Brain microvascular endothelial cell (primary cell): Measurements from ENCODE around the gene SNTB2.
A peak's percentile ranks its signal among the peaks of the same experiment; 100 is the strongest.
"Not testable (repeated sequence)": the region's sequence is repeated elsewhere in the genome, so short reads cannot be mapped to it uniquely, and the experiment has no call there.

ENCODE experiments used
- DNase-seq: peaks from one replicate; pipeline ENCODE4 v3.0.0-alpha.2; 2020
- H3K27ac ChIP-seq: fragments of 250-450 bp; sonication (Bioruptor Pico); 2 replicates; pipeline ENCODE4 v1.5.1; 2020; ENCODE audit warnings: mild to moderate bottlenecking, moderate library complexity
- H3K27me3 ChIP-seq: fragments of 250-450 bp; sonication (Bioruptor Pico); replicated peaks from 2 replicates; pipeline ENCODE4 v1.5.1; 2020; ENCODE audit warnings: mild to moderate bottlenecking
- H3K36me3 ChIP-seq: fragments of 250-450 bp; sonication (Bioruptor Pico); replicated peaks from 2 replicates; pipeline ENCODE4 v1.5.1; 2020; ENCODE audit warnings: mild to moderate bottlenecking
- H3K4me3 ChIP-seq: 2 replicates; pipeline ENCODE4 v1.5.1; 2011; ENCODE audit warnings: low read depth, mild to moderate bottlenecking, control low read depth, low read length, moderate library complexity
- in situ Hi-C: cut with HindIII; loops from 2 replicates; pipeline ENCODE4 v1.10.0; 2017; ENCODE audit warnings: low sequenced_read_pairs, low pct_ligation_motif_present
- TF ChIP-seq, protein P1 (sequence below): IDR thresholded peaks from 2 replicates; pipeline ENCODE4 v1.5.1; 2011; ENCODE audit warnings: low read depth, mild to moderate bottlenecking, moderate library complexity, low read length, control low read depth, inconsistent platforms; ENCODE audit errors: missing control alignments

SNTB2 gene

DNA sequence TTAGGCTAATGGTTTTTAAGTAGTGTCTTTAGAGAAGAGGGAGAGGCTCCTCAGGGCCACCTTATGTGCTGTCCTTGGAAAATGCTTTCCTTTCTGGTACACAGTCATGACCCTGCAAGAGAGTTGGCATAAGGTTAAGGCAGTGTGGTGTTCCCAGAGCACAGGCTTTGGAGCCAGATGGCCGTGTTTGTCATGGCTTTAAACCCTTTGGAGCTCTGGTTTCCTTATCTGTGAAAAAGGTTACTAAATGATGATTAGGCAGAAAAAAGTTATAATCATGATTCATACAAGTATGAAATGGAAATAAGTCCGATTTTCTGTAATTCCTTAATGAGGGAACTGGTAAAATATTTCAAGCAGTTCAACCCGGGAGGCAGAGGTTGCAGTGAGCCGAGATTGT lies 41.3 kb upstream of the SNTB2 start:
- Histone ChIP-seq H3K27ac (no peak overlapping the region), H3K36me3 (peaks cover 63% of the 10 kb centered on the region), H3K4me3 (no peak overlapping the region), H3K27me3 (no peaks in the 10 kb centered on the region)
- no peak for DNase-seq
- in situ Hi-C loops = no loop called here
- TF ChIP-seq, protein P1, sequence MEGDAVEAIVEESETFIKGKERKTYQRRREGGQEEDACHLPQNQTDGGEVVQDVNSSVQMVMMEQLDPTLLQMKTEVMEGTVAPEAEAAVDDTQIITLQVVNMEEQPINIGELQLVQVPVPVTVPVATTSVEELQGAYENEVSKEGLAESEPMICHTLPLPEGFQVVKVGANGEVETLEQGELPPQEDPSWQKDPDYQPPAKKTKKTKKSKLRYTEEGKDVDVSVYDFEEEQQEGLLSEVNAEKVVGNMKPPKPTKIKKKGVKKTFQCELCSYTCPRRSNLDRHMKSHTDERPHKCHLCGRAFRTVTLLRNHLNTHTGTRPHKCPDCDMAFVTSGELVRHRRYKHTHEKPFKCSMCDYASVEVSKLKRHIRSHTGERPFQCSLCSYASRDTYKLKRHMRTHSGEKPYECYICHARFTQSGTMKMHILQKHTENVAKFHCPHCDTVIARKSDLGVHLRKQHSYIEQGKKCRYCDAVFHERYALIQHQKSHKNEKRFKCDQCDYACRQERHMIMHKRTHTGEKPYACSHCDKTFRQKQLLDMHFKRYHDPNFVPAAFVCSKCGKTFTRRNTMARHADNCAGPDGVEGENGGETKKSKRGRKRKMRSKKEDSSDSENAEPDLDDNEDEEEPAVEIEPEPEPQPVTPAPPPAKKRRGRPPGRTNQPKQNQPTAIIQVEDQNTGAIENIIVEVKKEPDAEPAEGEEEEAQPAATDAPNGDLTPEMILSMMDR = no peak

DNA sequence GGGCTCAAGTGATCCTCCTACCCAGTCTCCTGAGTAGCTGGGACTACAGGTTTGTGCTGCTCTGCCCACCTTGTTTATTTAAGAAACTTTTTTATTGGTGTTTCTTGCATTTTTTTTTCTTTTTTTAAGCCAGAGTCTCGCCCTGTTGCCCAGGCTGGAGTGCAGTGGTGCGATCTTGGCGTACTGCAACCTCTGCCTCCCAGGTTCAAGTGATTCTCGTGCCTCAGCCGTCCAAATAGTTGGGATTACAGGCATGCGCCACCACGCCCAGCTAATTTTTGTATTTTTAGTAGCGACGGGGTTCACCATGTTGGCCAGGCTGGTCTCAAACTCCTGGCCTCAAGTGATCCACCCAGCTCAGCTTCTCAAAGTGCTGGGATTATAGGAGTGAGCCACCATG lies 37.3 kb upstream of the SNTB2 start:
- in situ Hi-C loops, H3K4me3 ChIP-seq, DNase-seq, H3K27me3 ChIP-seq, H3K27ac ChIP-seq: not testable (repeated sequence)
- peaks cover 63% of the 10 kb centered on the region for H3K36me3 ChIP-seq

DNA sequence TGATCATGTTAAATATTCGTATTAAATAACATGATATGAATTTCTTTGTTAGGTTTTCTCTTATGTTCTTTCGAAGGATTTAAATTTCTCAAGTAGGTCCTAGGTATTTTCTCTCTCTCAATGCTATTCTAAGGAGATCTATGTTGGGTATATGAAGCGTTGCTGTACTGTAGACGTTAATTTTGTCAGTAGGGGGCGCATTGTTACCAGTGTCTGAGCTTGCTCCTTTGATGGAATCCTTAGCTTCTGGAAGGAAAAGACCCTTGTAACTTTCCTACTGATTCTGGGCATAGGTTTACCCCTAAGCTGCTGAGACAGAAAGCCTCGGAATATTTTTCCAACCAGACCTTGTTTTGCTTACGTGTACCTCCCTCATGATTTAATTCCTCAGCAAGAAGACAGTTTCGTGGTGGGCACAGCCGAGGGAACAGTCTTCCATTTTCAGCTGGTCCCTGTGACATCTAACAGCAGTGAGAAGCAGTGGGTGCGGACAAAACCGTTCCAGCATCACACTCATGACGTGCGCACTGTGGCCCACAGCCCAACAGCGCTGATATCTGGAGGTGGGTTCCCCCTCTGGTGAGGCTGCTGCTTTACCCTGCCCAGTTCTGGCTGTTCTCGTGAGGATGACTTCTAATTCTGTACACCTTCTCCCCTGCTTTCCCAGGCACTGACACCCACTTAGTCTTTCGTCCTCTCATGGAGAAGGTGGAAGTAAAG lies 36.7 kb upstream of the SNTB2 start:
- peaks cover 65% of the 10 kb centered on the region for H3K36me3 ChIP-seq
- in situ Hi-C loops = no loop called here

DNA sequence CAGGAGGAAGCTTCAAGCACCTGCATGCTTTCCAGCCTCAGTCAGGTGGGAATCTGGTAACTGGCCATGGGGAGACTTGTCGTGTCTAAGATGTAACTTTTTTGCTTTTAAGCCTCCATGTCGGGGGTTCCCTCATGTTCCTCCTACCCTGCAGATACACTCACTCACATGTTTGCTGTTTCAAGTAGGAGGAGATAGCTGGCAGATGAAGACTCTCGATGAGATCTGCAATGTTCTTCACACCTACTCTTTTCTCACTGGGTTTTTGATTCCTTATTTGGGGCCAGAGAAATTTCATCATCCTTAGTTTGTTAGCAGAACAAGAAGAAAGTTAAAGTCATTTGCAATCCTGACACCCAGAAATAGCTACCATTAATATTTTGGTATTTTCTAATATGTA lies 29.8 kb upstream of the SNTB2 start:
- TF ChIP-seq, protein P1 = no peak
- H3K36me3 ChIP-seq = peaks cover 79% of the 10 kb centered on the region
- no peaks in the 10 kb centered on the region for H3K27me3 ChIP-seq
- DNase-seq = no peak
- no peak overlapping the region for H3K27ac ChIP-seq
- H3K4me3 ChIP-seq = no peak overlapping the region
- in situ Hi-C loops = no loop called here

More for the DNA sequence above, 36.7 kb upstream of the SNTB2 start:
- H3K27ac ChIP-seq = no peak overlapping the region
- no peaks in the 10 kb centered on the region for H3K27me3 ChIP-seq
- no peak overlapping the region for H3K4me3 ChIP-seq
- peak; percentile 78 for DNase-seq
- TF ChIP-seq, protein P1 = peak; percentile 76

DNA sequence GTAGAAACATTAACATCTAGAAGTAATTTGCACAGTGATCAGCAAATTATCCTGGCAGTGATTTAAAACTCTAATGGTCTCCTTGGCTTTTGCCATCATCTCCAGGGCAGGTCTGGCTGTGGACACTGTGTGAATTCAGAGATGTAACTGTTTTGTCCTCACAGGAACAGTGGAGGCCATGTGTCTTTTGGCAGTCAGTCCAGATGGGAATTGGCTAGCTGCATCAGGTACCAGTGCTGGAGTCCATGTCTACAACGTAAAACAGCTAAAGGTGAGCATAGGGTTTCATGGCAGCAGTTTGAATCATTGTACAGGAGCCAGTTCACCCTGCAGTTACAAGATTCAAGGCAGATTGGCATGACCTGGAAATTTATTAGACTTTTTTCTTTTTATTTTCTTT lies 26.8 kb upstream of the SNTB2 start:
- H3K27me3 ChIP-seq = no peaks in the 10 kb centered on the region
- TF ChIP-seq, protein P1 = no peak
- no peak overlapping the region for H3K4me3 ChIP-seq
- in situ Hi-C loops = no loop called here
- no peak overlapping the region for H3K27ac ChIP-seq
- H3K36me3 ChIP-seq = peaks cover 74% of the 10 kb centered on the region
- DNase-seq = no peak

DNA sequence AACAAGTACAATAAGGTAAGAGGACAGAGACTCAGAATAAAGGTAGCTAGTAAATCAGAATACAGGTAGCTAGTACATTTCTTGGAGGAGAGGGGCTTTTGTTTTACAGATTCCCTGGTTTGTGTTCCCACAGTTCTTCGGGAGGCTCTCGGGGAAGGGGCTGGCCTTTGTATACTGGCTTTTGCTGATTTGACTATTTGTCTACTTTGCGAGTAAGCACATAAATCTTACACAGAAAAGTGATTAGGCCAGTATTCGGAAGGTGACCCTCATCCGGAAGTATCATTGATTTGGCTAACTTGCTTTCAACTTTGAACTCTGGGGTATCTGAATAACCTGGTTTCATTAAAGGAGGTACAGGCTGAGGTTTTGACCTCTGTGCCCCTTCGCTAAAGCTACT lies 21.4 kb upstream of the SNTB2 start:
- peaks cover 48% of the 10 kb centered on the region for H3K36me3 ChIP-seq
- in situ Hi-C loops = no loop called here
- H3K27ac ChIP-seq = no peak overlapping the region
- TF ChIP-seq, protein P1 = no peak
- no peaks in the 10 kb centered on the region for H3K27me3 ChIP-seq
- no peak overlapping the region for H3K4me3 ChIP-seq
- DNase-seq = no peak
